Measurements from ENCODE around the gene CCDC85C.

The CCDC85C gene

DNA sequence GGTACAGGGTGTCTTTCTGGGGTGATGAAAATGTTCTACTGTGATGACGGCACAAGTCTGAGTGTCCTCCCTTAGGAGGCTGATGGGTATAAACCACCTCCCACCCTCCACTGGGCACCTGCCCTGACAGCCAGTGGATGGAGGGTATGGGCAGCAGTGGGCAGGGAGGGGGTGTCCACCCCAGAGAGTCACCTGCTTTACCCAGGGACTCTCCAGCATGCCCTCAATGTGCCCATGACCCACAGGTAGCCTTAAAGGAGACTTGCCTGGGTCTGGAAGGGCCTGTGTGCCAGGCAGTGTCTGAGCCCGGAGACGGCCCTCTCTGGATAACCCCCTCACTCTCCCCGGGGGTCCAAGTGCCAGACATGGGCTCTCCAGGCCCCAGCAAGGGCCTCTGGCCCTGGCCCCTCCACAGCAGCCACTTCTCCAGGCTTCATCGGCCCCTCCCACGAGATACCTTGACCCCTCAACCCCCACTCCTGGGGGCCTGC is 84.0 kb downstream of the CCDC85C start:
- DNase-seq, result no peak

GRCh38 chr14:99519347-99519881 is 84.6 kb downstream of the CCDC85C start:
- no peak for DNase-seq

DNA sequence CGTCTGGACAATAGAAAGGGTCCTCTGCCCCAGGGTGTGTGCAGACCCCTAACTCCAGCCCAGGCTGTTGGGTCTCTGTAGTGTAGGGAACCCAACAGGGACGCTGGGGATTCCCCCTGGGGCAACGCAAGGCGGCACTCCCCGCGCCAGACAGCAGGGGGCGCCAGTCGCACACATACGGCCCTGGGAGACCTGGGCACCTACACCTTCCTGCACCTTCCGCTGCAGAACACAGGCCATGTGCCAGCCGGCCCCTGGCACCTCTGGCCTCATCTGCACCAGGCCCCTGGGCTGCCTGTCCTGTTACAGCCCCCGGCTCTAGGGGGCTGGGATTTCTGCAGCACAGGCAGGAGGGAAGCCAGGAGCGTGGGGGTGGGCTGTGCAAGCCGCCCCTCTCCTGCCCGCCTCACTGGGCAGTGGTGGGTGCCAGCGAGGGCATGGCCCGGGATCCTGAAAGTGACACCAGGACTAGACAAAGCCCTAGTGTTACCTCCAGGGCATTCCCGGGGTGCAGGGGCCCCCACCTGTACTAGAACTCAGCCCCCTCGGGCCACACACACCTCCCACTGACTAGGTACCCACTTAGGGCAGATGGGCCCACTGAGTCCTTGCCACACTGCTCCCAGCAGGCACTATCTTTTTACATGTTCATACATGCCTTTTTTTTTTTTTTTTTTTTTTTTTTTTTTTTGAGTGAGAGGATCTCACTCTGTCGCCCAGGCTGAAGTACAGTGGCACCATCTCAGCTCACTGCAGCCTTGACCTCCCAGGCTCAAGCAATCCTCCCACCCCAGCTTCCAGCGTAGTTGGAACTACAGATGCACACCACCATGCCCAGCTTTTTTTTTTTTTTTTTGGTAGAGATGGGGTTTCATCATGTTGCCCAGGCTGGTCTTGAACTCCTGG is 85.3 kb downstream of the CCDC85C start:
- peak; percentile 7 for DNase-seq

DNA sequence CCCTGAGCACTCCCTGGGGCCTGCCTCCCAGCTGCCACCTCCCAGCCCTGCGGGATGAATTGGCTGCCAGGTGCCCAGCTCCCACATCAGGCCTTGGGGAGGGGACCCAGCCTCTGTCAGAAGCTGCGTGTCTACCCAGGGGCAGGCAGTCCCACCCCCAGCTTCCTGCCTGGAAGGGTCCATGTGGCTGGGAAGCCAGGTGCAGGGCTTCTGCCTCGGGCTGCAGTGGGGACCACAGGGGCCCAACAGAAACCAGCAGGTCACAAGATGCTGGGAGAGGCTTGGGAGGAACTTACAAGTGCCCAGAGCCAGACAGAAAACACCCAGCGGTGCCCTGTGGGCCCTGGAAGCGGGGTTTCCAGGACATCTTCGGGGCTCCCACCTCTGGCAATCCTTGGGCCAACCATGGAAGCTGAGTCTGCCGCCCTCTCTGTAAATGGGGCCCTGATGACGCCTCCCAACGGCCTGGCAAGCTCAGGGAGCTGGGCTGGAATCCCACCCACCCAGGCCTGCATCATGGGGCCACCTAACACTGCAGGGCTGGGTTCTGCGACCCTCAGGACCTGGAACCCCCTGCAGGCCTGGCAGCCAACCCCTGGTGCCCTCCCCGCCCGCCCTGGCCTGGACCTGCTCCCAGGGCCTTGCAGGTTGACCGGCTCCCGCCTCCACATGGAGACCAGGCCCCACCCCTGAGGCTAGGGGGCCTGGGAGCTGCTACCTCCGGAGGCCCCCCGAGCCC is 86.2 kb downstream of the CCDC85C start:
- DNase-seq, result no peak

DNA sequence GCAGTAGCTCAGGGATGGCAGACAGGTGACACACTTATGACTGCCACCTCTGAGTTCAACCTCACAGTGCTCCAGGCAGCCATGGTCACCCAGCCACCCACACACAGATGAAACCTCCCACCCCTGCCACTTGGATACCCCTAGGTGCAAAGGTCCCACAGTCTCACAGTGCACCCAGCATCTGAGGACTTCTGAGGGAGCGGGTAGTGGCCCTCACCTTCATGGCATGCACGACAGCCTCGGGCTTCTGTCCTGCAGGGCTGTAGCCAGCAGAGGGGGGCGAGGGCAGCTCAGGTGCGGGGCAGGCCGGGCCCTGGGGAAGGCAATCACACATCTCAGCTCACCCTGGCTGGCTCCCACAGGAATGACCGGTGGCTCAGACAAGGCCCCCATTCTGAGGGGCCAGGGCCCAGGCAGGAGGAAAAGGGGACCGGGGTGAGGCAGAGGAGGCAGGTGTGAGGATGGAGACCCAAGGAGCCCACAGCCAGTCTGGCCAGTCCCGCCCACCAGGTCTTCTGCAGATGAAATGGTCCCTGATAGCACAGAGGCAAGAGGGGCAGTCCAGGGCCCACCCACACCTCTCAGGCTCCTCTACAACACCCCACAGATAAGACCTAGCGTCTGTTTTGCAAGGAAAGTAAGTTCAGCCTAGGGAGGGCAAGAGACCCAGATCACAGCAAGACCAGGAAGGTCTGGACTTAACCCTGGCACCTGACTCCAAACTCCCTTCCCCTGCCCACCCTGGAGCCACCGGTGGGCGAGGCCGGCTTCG is 87.0 kb downstream of the CCDC85C start:
- DNase-seq, result no peak

DNA sequence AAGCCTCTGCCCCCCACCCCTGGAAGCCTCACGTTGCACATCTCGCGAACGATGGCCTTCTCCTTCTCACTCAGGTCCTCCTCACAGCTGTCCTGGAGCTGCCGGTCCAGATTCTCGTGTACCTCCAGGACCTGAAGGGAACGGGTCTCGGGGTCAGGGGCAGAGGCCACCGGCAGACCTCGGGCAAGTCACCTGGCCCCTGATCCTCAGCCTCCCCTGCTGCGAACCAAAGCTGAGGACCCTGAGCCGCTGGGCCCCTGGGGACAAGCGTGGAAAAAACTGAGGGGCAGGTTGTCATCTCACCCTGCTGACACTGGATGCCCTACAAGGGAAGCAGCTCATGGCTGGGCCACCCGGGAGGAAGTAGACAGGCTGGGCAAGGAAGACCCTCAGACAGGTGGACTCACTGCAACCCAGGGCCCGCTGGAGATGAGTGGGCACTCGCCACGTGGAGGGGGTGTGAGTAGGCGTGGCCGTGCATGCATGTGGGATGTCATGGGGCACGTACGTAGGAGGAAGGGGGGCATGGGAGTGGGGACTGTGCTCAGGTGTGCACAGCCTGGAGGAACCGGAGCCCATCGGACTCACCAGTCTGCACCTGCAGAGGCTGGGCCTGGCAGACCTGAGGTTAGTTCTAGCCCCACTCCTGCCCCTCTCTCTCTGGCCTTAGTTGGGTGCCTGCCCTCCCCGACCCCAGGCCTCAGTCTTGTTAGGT is 87.7 kb downstream of the CCDC85C start:
- no peak for DNase-seq

DNA sequence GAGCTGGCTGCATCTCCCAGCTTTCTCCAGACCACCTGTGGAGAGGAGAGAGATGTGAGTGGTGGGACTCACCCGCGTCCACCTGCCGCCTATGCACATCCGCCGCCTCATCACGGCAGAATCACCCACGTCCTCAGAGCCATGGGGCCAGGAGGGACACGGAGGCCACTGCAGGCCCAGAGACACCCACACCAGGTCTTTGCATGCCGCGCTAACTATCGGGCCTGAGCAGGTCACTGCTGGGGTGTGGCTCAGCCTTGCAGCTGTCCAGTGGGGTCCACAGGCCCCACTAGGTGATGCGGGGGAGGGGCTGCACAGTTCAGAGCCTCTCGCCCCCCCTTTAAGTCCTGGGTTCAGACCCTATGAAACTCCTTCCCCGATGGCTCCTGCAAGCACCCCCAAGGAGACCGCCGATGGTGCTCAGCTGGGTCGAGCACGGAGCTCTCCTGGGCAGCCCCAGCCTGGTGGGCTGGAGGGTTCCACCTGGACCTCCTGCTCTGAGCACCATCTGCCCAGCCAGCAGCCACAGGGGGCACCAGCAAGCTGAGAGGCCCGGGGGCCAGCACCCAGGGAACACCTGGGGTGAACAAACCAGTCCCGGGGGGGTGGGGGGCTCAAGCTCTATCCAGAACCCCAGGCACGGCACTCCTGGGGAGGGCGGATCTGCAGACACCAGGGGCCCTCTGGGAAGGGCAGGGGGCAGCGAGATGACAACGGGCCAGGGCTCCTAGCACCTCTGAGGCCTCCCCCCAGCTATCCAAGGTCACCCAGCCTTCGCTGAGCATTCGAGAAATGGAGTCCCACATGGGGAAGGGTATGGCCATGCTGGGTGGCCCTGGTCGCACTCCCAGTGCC is 88.5 kb downstream of the CCDC85C start:
- no peak for DNase-seq

DNA sequence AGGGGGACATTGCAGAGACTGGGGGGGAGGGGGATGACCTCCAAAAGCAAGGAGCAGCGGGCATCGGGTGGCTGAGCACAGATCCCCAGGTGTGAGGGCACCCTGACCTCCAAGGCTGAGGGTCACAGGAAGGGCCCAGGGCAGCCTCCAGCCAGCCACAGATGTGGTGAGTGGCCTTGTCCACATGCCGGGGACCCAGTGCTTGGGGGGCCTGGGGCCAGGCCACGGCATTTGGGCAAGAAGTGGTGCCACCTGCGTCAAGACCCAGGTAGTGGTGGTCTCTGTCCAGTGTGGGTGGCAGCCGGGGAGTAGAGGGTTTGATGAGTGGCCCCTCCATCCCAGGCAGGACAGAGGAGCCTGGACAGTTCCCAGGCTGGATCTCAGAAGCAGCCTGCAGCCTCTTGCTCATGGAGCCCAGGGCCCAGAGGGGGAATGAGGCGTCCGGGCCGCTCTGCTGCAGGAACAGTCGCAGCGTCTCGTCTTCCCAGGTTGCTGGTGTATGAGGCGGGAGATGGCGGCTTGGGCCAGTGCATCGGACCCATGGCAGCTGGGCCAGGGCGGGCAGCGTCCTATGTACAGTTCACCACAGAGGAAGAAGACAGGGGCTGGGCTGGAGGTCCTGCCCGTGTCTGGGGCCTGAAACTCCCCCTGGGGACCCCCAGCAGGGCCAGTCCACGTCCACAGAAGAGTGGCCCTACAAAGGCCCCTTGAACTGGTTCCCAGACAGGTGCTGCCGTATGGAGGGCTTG is 89.3 kb downstream of the CCDC85C start:
- DNase-seq, result no peak

GRCh38 chr14:99513946-99514551 is 90.0 kb downstream of the CCDC85C start:
- DNase-seq, result no peak

DNA sequence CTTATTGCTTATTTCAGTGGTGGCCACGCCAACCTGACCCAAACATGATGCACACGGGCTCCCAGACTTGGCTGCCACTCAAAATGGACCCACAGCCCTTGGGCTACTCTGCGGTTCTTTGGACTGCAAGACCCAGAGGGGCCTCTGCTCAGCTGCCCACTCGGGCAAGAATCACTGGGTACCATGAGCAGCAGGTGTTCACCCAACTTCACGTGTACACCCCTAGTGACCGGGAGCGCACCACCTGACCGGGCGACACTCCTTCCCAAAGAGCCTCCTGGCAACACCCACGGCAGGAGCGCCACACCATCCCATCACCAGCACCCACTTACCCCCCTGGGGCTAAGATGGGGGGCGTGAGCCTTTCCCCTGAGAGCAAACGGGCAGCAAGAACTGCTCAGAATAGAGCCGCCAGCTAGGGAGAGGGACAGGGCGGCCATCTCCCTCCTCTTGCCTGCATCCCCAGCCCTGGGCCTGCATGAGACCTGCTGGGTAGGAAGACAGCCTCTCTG is 90.8 kb downstream of the CCDC85C start:
- DNase-seq, result no peak

DNA sequence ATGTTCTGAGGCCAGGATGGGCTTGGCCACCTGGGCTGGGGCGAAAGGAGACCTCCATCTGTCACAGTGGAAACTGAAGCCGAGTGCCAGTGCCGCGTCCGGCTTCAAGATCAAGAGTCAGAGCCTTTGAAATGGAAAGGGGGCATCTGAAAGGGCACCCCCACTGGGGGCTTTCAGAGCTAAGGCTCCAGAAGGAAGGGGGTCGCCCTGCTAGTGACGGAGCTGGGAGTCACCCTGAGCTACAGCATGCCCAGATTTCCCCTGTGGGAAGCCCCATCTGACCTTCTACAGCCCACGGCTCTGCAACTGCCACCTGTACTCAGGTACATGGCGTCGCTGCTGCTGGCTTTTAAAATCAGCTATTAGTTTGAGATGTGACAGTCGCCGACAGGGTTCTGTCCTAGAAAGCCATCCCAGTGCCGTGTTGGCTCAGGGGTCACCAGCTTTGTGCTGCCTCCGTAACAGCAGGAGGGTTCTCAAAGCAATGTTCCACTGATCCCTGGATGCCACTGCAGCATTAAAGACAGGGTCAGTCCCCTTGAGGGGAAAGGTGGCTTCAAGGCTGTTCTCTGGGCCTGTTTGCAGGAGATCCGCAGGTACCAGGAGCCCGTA is 91.3 kb downstream of the CCDC85C start:
- no peak for DNase-seq

DNA sequence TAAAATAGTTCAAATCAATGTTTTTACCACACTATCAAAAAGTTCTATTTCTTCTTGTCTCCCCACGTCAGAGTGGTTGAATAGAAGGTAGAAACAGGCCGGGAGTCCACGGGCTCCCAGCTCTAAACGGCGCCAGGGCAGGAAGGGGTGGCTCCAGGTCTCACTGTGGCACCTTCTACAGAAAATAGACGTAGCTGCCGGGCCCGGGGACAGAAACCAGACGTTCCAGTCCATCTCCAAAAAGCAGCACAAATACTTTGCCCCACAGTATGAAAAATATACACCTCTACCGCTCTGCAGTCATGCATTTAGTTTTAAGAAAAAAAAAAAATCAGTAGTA is 91.9 kb downstream of the CCDC85C start:
- DNase-seq, result no peak

DNA sequence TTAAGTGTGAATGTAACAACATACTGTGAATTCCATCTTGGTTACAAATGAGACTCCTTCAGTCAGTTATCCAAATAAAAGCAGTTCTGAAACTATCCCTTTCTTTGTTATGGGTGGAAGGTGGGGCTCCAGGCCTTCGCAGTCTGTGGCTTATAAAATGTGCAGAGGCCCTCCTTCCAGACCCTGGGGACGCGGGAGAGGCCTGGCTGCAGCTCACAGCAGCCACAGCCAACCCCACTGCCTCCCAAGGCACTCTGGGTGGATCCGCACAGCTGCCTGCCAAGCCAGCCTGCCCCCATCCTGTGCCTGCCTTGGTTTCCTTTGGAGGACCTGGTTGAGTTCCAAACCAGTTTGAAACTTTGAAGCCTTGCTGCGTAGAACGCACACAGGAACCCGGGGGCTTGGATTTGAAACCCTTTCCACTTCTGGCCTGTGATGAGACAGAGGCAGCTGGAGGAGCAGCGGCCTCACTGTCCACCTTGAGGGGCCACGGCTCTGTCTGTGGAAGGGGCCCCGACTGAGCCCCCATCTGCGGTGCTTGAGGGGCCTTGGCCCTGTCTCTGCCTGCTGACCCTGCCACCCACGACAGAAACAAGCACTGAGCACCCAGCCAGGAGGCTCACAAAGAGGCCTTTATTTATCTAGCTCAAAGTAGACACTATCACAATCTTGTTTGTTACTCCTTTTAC is 92.4 kb downstream of the CCDC85C start:
- DNase-seq, result no peak

DNA sequence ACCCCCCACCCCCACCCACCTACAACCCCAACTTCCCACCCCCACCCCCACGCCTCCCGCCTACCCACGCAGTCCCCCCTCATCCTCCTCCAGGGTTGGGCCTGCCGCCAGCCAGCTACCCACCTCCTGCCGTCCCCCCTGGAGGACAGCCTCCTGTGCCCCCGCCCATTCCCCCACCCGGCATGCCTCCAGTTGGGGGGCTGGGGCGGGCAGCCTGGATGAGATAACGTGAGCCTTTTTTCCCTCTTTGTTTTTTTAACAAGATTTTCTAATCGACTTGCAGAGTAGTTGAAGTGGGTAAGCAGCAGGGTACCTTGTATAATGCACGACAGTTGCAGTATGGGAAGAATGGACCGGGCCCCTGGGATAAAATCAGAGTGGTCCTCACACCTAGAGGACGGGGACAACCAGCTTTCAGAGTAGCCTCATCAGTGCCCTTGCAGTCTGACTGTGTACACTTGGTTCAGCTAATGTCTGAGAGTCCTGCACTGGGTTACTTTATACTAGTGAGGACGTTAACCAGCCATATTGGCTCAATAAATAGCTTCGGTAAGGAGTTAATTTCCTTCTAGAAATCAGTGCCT is 93.4 kb downstream of the CCDC85C start:
- no peak for DNase-seq

DNA sequence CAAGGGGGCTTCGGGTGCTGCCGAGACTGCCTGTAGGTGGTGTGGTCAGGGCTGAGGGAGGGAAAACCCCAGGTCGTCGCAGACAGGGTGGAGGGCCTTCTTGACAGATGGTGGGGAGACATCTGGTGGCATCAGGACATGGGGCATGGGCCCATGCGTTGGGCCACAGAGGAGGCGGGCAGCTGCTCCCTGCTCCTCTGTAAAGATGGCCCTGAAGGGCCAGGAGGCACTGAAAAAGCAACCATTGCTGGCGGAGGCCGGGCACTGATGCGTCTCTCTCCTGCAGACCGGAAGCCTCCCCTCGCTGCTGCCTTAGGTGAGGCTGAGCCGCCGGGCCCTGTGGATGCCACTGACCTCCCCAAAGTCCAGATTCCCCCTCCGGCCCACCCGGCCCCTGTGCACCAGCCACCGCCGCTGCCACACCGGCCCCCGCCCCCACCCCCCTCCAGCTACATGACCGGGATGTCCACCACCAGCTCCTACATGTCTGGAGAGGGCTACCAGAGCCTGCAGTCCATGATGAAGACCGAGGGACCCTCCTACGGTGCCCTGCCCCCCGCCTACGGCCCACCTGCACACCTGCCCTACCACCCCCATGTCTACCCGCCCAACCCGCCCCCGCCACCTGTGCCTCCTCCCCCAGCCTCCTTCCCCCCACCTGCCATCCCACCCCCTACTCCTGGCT is 94.0 kb downstream of the CCDC85C start:
- DNase-seq, result no peak

- DNase-seq, result no peak
These were observed 94.9 kb downstream of the CCDC85C start for GRCh38 chr14:99508896-99509629.

Data from NCI-H1048 (cell line).